Neural progenitor cell (in vitro differentiated cells): ENCODE measurements around the gene DMP1.

ENCODE experiments used
- CTCF ChIP-seq: fragments of 200-600 bp; sonication (generic); IDR thresholded peaks from 2 replicates; pipeline ENCODE4 v1.5.1; 2017; ENCODE audit warnings: antibody characterized with exemption, mild to moderate bottlenecking
- EZH2 ChIP-seq: fragments of 200-600 bp; sonication (generic); IDR thresholded peaks from 2 replicates; pipeline ENCODE4 v1.6.1; 2017; ENCODE audit warnings: antibody characterized with exemption, mild to moderate bottlenecking, moderate library complexity

GRCh38 chr4:87624698-87625097 is 25.4 kb upstream of the DMP1 start:
- TF ChIP-seq CTCF (no peak), EZH2 (no peak)
